Esophagus squamous epithelium (tissue), 4 donors: Measurements from ENCODE around the gene APBB1IP.

Experiments used
- POLR2A ChIP-seq, 4 donors: fragments of 450-650 bp; IDR thresholded peaks; one replicate each; pipeline ENCODE4 v1.6.1; 2017; ENCODE audit warnings: antibody characterized with exemption in 4 of 4, mild to moderate bottlenecking in 4 of 4, moderate library complexity in 3 of 4
- TF ChIP-seq, protein P1 (sequence below), 6 experiments: fragments of 450-650 bp in 4 of 6; fragments of 200-600 bp in 2 of 6; sonication (generic) in 2 of 6; IDR thresholded peaks; one replicate each; pipeline ENCODE4 v1.5.1; 2016 to 2019; ENCODE audit warnings: antibody characterized with exemption in 6 of 6, mild to moderate bottlenecking in 4 of 6, moderate library complexity in 4 of 6

DNA sequence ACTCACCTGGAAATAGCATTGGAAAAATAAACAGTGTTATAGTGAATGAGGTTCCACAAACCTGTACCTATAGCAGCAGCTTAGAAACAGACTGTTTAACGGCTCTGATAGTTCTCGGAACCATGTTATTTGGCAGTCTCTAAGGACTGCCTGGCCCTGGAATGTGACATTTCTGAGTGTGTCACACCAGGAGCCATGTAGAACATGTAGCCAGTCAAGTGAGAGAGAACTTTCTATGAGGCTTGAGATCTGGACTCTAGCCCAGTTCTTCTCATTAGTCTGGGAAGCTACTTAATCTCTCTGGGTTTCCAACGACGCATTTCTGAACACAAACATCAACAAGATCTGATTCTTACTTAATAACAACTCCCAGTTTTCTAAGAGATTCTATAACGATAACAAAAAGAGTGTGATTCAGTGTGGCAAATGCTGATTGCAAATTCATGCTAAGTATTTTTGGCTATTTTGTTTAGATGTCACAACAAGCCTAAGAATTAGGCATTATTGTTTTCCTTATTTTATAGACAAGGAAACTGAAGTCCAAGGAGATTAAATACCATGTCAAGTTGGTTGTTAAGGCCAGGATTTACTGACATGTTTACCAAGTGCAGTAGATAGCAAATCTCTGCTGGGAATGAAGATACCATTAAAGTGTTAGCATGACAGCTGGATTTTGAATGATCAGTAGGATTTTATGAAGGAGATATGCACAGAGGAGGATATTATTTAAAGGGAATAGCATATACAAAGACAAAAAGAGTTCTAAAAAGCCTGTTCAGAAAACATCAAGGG lies 47.2 kb downstream of the APBB1IP start:
- TF ChIP-seq, protein P1, sequence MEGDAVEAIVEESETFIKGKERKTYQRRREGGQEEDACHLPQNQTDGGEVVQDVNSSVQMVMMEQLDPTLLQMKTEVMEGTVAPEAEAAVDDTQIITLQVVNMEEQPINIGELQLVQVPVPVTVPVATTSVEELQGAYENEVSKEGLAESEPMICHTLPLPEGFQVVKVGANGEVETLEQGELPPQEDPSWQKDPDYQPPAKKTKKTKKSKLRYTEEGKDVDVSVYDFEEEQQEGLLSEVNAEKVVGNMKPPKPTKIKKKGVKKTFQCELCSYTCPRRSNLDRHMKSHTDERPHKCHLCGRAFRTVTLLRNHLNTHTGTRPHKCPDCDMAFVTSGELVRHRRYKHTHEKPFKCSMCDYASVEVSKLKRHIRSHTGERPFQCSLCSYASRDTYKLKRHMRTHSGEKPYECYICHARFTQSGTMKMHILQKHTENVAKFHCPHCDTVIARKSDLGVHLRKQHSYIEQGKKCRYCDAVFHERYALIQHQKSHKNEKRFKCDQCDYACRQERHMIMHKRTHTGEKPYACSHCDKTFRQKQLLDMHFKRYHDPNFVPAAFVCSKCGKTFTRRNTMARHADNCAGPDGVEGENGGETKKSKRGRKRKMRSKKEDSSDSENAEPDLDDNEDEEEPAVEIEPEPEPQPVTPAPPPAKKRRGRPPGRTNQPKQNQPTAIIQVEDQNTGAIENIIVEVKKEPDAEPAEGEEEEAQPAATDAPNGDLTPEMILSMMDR (IDR thresholded peaks at IDR 0.05) = no peak
- TF ChIP-seq POLR2A (IDR thresholded peaks at IDR 0.05) = no peak
